AG04450 (cell line): Measurements from ENCODE around the gene SLC16A4. TPM values are rescaled to one million over a fixed set of nuclear protein-coding genes. Genes with fewer than 3 reads are reported as not detected.

Experiments
- CTCF ChIA-PET: fragments of 300-600, 350-600 bp; formaldehyde crosslinking; extraction: SDS; loops from one replicate; lab custom pipeline; 2022; ENCODE audit warnings: antibody characterized with exemption, inconsistent platforms; lab: Charles Lee
- POLR2A ChIA-PET: fragments of 350-600 bp; formaldehyde crosslinking; extraction: SDS; loops from one replicate; lab custom pipeline; 2021; ENCODE audit warnings: antibody characterized with exemption, inconsistent platforms; lab: Yijun Ruan, JAX
- DNase-seq: peaks from one replicate; pipeline ENCODE4 v3.0.0-alpha.2; 2011; ENCODE audit warnings: low read depth, low spot score
- H3K27ac ChIP-seq: one replicate; pipeline ENCODE4 v1.5.1; 2012; ENCODE audit warnings: low read depth, low read length, control low read depth
- H3K27me3 ChIP-seq: one replicate; pipeline ENCODE4 v1.6.0; 2012; ENCODE audit warnings: low read length; ENCODE audit not compliant: control insufficient read depth, insufficient read depth
- H3K4me3 ChIP-seq: 2 replicates; pipeline ENCODE4 v1.5.1; 2011; ENCODE audit warnings: mild to moderate bottlenecking, low read depth, low read length, control low read depth
- H3K9me3 ChIP-seq: 2 replicates; pipeline ENCODE4 v1.5.1; 2012; ENCODE audit warnings: low read length; ENCODE audit not compliant: control insufficient read depth, insufficient read depth
- CTCF ChIP-seq: IDR thresholded peaks from 2 replicates; pipeline ENCODE4 v1.5.1; 2011; ENCODE audit warnings: low read depth, low read length, control low read depth, inconsistent platforms
- polyA plus RNA-seq: library from polyadenylated mRNA; depleted of rRNA; stranded (reverse); fragments of >200 nt; gene quantifications from 2 replicates; pipeline ENCODE4 v1.2.3, GENCODE V29; 2011

Gene SLC16A4
- polyA plus RNA-seq, 1 experiment, result 98.8 TPM

DNA sequence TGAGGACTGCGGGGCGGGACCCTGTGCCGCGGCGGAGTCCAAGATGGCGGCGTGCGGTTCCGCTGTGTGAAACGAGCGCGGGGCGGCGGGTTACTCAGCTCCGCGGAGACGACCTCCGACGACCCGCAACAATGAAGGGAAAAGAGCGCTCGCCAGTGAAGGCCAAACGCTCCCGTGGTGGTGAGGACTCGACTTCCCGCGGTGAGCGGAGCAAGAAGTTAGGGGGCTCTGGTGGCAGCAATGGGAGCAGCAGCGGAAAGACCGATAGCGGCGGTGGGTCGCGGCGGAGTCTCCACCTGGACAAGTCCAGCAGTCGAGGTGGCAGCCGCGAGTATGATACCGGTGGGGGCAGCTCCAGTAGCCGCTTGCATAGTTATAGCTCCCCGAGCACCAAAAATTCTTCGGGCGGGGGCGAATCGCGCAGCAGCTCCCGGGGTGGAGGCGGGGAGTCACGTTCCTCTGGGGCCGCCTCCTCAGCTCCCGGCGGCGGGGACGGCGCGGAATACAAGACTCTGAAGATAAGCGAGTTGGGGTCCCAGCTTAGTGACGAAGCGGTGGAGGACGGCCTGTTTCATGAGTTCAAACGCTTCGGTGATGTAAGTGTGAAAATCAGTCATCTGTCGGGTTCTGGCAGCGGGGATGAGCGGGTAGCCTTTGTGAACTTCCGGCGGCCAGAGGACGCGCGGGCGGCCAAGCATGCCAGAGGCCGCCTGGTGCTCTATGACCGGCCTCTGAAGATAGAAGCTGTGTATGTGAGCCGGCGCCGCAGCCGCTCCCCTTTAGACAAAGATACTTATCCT is 51.2 kb downstream of the SLC16A4 start:
- Histone ChIP-seq H3K9me3 (peaks cover 3% of the 10 kb centered on the region; the same call in 1 of the 2 replicates), H3K4me3 (peak overlapping the region; percentile 98), H3K27me3 (no peaks in the 10 kb centered on the region), H3K27ac (peak overlapping the region; percentile 91)
- TF ChIP-seq CTCF, result peak; percentile 67
- CTCF ChIA-PET, result interaction anchor here (0.8 to 10.3 kb wide), 19 partner anchors 9 to 287 kb away, joined by 3 to 86 read pairs (median 8); partner anchors contain the start of gene KCNC4
- peak; percentile 7 for DNase-seq
- POLR2A ChIA-PET, result interaction anchor here (0.5 to 4.0 kb wide), 16 partner anchors 9 to 305 kb away, joined by 3 to 15 read pairs (median 4); partner anchors contain the start of gene STRIP1

GRCh38 chr1:110338886-110339406 is 51.9 kb downstream of the SLC16A4 start, which contains the start of gene RBM15:
Gene RBM15, plus strand, starts transcription at chr1:110339377. Its CDS starts 29 bp downstream, at chr1:110339406.
- DNase-seq, result peak; percentile 100
- Histone ChIP-seq H3K9me3 (peaks cover 3% of the 10 kb centered on the region; the same call in 1 of the 2 replicates), H3K27me3 (no peaks in the 10 kb centered on the region), H3K27ac (peak within 1 kb of the TSS; percentile 99), H3K4me3 (peak within 1 kb of the TSS; percentile 98)
- TF ChIP-seq CTCF, result no peak
- POLR2A ChIA-PET, result interaction anchor here (0.5 to 4.0 kb wide), 19 partner anchors 10 to 304 kb away, joined by 3 to 15 read pairs (median 4); partner anchors contain the start of gene STRIP1
- CTCF ChIA-PET, result interaction anchor here (0.7 to 10.3 kb wide), 24 partner anchors 9 to 286 kb away, joined by 3 to 86 read pairs (median 8); partner anchors contain the start of gene KCNC4

GRCh38 chr1:110338309-110338885 is 52.4 kb downstream of the SLC16A4 start:
- no peak for DNase-seq
- peak; percentile 52 for TF ChIP-seq CTCF
- peak overlapping the region; percentile 99 for H3K27ac ChIP-seq
- no peaks in the 10 kb centered on the region for H3K27me3 ChIP-seq
- ChIA-PET CTCF (interaction anchor here (0.6 to 10.3 kb wide), 28 partner anchors 10 to 770 kb away, joined by 3 to 86 read pairs (median 6); partner anchors contain the start of genes KCNC4 and LAMTOR5), POLR2A (interaction anchor here (0.7 to 4.0 kb wide), 17 partner anchors 10 to 304 kb away, joined by 3 to 15 read pairs (median 4); partner anchors contain the start of gene STRIP1)
- peak overlapping the region; percentile 81 for H3K4me3 ChIP-seq
- peaks cover 3% of the 10 kb centered on the region; the same call in 1 of the 2 replicates for H3K9me3 ChIP-seq

DNA sequence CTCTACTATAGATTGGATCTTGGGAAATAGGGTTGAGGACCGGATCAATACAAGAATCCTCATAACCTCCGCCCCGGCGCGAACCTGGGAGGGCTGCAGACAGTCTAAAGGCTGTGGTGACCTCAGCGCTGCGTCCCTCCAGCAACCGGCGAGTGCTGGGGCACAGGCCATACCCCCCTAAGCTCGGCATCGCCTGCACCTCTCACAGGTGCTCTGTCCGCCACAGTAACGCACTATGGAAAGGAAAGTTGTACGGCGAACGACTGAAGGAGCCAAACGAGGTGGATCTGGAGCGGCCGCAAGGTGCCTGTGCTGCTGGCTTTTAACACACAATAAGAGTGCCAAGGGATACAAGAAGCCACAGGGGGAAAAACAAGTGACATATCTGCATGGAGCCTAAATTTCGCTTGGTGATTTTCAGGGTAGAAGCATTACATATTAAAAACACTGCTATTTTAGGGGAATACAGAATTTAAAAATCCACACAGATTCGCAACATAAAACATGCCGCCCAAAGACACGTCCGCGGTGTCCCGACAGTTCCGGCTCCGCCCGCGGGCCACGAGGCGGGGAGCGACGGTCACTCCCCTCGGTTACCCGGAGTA is 53.0 kb downstream of the SLC16A4 start:
- DNase-seq, result no peak
- H3K27ac ChIP-seq, result peak overlapping the region; percentile 99
- peak overlapping the region; percentile 81 for H3K4me3 ChIP-seq
- no peaks in the 10 kb centered on the region for H3K27me3 ChIP-seq
- H3K9me3 ChIP-seq, result peaks cover 3% of the 10 kb centered on the region; the same call in 1 of the 2 replicates
- no peak for TF ChIP-seq CTCF
- POLR2A ChIA-PET, result interaction anchor here (1.0 to 4.0 kb wide), 8 partner anchors 11 to 130 kb away, joined by 3 to 15 read pairs (median 6); no protein-coding TSS in a partner anchor
- CTCF ChIA-PET, result interaction anchor here (0.6 to 10.3 kb wide), 20 partner anchors 9 to 770 kb away, joined by 3 to 86 read pairs (median 8); partner anchors contain the start of genes KCNC4 and LAMTOR5
